Endothelial cell of umbilical vein (primary cell): Measurements from ENCODE around the gene SNRPF. TPM values are rescaled to one million over a fixed set of nuclear protein-coding genes. Genes with fewer than 3 reads are reported as not detected.

Experiments
- BruUV-seq: library from RNA; stranded (reverse); fragments of 400-500 nt; replicated peaks from 2 replicates; lab custom pipeline; 2021; lab: Mats Ljungman, UMichigan
- CTCF ChIA-PET: fragments of 300-600, 350-600 bp; sonication (Branson Sonifier 250); formaldehyde crosslinking; loops from one replicate; lab custom pipeline; 2021; ENCODE audit warnings: antibody characterized with exemption, inconsistent platforms; lab: Charles Lee
- POLR2A ChIA-PET: fragments of 300-600, 350-600 bp; sonication (Branson Sonifier 250); formaldehyde crosslinking; loops from one replicate; lab custom pipeline; 2021; ENCODE audit warnings: antibody characterized with exemption, inconsistent platforms; lab: Charles Lee
- DNase-seq: peaks from one replicate; pipeline ENCODE4 v3.0.0-alpha.2; 2011; ENCODE audit warnings: low read depth, low spot score
- FAIRE-seq: peaks from 2 replicates; lab custom pipeline; 2011; peaks lifted over from hg19 to GRCh38; lab: Jason Lieb, UNC
- H2AFZ ChIP-seq: 2 replicates; pipeline ENCODE4 v1.6.0; 2012; ENCODE audit warnings: low read depth, low read length, control low read depth, inconsistent platforms
- H3K27ac ChIP-seq: 2 replicates; pipeline ENCODE4 v1.5.1; 2011; ENCODE audit warnings: low read depth, mild to moderate bottlenecking, control low read depth, low read length, moderate library complexity; ENCODE audit not compliant: insufficient read depth
- H3K27me3 ChIP-seq, 2 experiments: 2 replicates each; pipeline versions ENCODE4 v1.6.0 to v1.6.1; 2011; ENCODE audit warnings: low read length in 2 of 2, mixed read lengths in 1 of 2; ENCODE audit not compliant: control insufficient read depth in 2 of 2, insufficient read depth in 2 of 2
- H3K36me3 ChIP-seq, 2 experiments: 2 replicates in 1 of 2; 3 replicates in 1 of 2; pipeline ENCODE4 v1.5.1; 2011; ENCODE audit warnings: low read length in 2 of 2, mild to moderate bottlenecking in 1 of 2, moderate library complexity in 1 of 2; ENCODE audit not compliant: control insufficient read depth in 2 of 2, insufficient read depth in 2 of 2; ENCODE audit errors: extremely low read depth in 1 of 2
- H3K4me1 ChIP-seq: 3 replicates; pipeline ENCODE4 v1.5.1; 2011; ENCODE audit warnings: mild to moderate bottlenecking, low read length; ENCODE audit not compliant: control insufficient read depth, insufficient read depth; ENCODE audit errors: extremely low read depth
- H3K4me2 ChIP-seq: 2 replicates; pipeline ENCODE4 v1.6.1; 2011; ENCODE audit warnings: low read length, control low read depth, mixed read lengths; ENCODE audit not compliant: insufficient read depth
- H3K4me3 ChIP-seq, 3 experiments: fragments of 200-600 bp in 1 of 3; sonication (generic), shearing (Covaris generic) in 1 of 3; replicated peaks in 1 of 3; 2 replicates each; pipeline ENCODE4 v1.5.1; 2011 to 2016; ENCODE audit warnings: control low read depth in 3 of 3, low read length in 3 of 3, mild to moderate bottlenecking in 2 of 3, inconsistent platforms in 1 of 3, low read depth in 1 of 3, moderate library complexity in 1 of 3; ENCODE audit not compliant: insufficient read depth in 1 of 3
- H3K79me2 ChIP-seq: 2 replicates; pipeline ENCODE4 v1.6.0; 2012; ENCODE audit warnings: low read length, inconsistent platforms; ENCODE audit not compliant: control insufficient read depth, insufficient read depth
- H3K9ac ChIP-seq: replicated peaks from 2 replicates; pipeline ENCODE3; 2011; ENCODE audit warnings: low read length, control low read depth; ENCODE audit not compliant: insufficient read depth; ENCODE audit errors: extremely low read depth
- H3K9me1 ChIP-seq: replicated peaks from 3 replicates; pipeline ENCODE4 v1.6.0; 2011; ENCODE audit warnings: mild to moderate bottlenecking, low read length; ENCODE audit not compliant: control insufficient read depth, insufficient read depth; ENCODE audit errors: extremely low read depth
- H3K9me3 ChIP-seq: replicated peaks from 2 replicates; pipeline ENCODE4 v1.5.1; 2012; ENCODE audit warnings: low read length, inconsistent platforms; ENCODE audit not compliant: control insufficient read depth, insufficient read depth
- H4K20me1 ChIP-seq: replicated peaks from 2 replicates; pipeline ENCODE3; 2011; ENCODE audit warnings: mild to moderate bottlenecking, low read length; ENCODE audit not compliant: control insufficient read depth, insufficient read depth; ENCODE audit errors: extremely low read depth
- CTCF ChIP-seq, 2 donors: IDR thresholded peaks; 1 replicate in 1 of 2; 2 replicates in 1 of 2; pipeline ENCODE4 v1.5.1; 2011; ENCODE audit warnings: low read length in 2 of 2, mild to moderate bottlenecking in 2 of 2, moderate library complexity in 2 of 2, control low read depth in 1 of 2, inconsistent platforms in 1 of 2, low read depth in 1 of 2; ENCODE audit not compliant: insufficient read depth in 1 of 2; ENCODE audit errors: extremely low read depth in 1 of 2
- EZH2 ChIP-seq: IDR thresholded peaks from 2 replicates; pipeline ENCODE4 v1.6.1; 2012; ENCODE audit warnings: borderline replicate concordance, low read depth, mild to moderate bottlenecking, moderate library complexity, low read length, inconsistent platforms; ENCODE audit not compliant: severe bottlenecking
- FOS ChIP-seq: IDR thresholded peaks from 2 replicates; pipeline ENCODE4 v1.6.1; 2011; ENCODE audit warnings: mild to moderate bottlenecking, low read length, moderate library complexity, borderline replicate concordance; ENCODE audit not compliant: insufficient read depth
- GATA2 ChIP-seq: IDR thresholded peaks from 2 replicates; pipeline ENCODE4 v1.7.0; 2011; ENCODE audit warnings: low read depth, mild to moderate bottlenecking, moderate library complexity, mixed read lengths, low read length; ENCODE audit not compliant: insufficient read length, insufficient read depth
- JUN ChIP-seq: IDR thresholded peaks from 2 replicates; pipeline ENCODE4 v1.6.1; 2011; ENCODE audit warnings: borderline replicate concordance, low read depth; ENCODE audit not compliant: insufficient read length, insufficient read depth
- MAX ChIP-seq: IDR thresholded peaks from 2 replicates; pipeline ENCODE4 v1.6.1; 2011; ENCODE audit not compliant: insufficient read depth, insufficient read length
- MYC ChIP-seq: IDR thresholded peaks from one replicate; pipeline ENCODE4 v1.6.1; 2011; ENCODE audit warnings: mild to moderate bottlenecking, low read depth, low read length
- POLR2A ChIP-seq: IDR thresholded peaks from 2 replicates; pipeline ENCODE4 v1.6.1; 2012; ENCODE audit warnings: low read depth, mild to moderate bottlenecking, control low read depth, low read length
- POLR2AphosphoS5 ChIP-seq: IDR thresholded peaks from 2 replicates; pipeline ENCODE4 v1.6.1; 2012; ENCODE audit warnings: low read depth, mild to moderate bottlenecking, control low read depth, low read length, moderate library complexity; ENCODE audit not compliant: insufficient read depth
- dilution Hi-C: fragments of 300-500 bp; cut with MboI; formaldehyde crosslinking; loops from one replicate; pipeline ENCODE4 v1.15.0; 2019; ENCODE audit warnings: low sequenced_read_pairs; ENCODE audit not compliant: extremely low pct_ligation_motif_present
- intact Hi-C: fragments of 100-400 bp; cut with micrococcal nuclease; formaldehyde crosslinking; loops from one replicate; pipeline ENCODE4 v1.10.0; 2022
- polyA plus RNA-seq, 4 experiments: library from polyadenylated mRNA; depleted of rRNA in 3 of 4; stranded (reverse) in 3 of 4; unstranded in 1 of 4; fragments of >200 nt; gene quantifications; 2 replicates each; pipeline versions ENCODE4 v1.2.1 to v1.2.3, GENCODE V29; 2011 to 2012; ENCODE audit warnings: missing spikeins in 1 of 4
- total RNA-seq: library from RNA; stranded (reverse); gene quantifications from 2 replicates; pipeline ENCODE4 v1.2.3, GENCODE V29; 2021

SNRPF gene
- total and polyA plus RNA-seq, 2 donors (not counting 3 experiments of a cell fraction or from before 2014, with no cell fraction given), result 17.1 to 36.6 TPM

- intact Hi-C loops, result no loop called here
- DNase-seq, result no peak
- Histone ChIP-seq H3K27me3 (no peaks in the 10 kb centered on the region), H3K4me2 (no peak overlapping the region), H3K27ac (no peak overlapping the region), H4K20me1 (no peaks in the 10 kb centered on the region), H3K4me3 (no peak overlapping the region), H3K9me3 (no peaks in the 10 kb centered on the region), H3K9ac (no peak overlapping the region), H3K4me1 (peaks cover 6% of the 10 kb centered on the region), H2AFZ (no peak overlapping the region), H3K36me3 (no peaks in the 10 kb centered on the region), H3K79me2 (no peaks in the 10 kb centered on the region), H3K9me1 (no peaks in the 10 kb centered on the region)
- POLR2A ChIA-PET, result interaction anchor here (0.5 kb wide), 1 partner anchor 555 kb away, joined by 3 read pairs; no protein-coding TSS in a partner anchor
- dilution Hi-C loops, result no loop called here
- FAIRE-seq, result no peak
- TF ChIP-seq FOS (no peak), MYC (no peak), POLR2AphosphoS5 (no peak), GATA2 (no peak), EZH2 (no peak), JUN (no peak), MAX (no peak), POLR2A (no peak), CTCF (IDR thresholded peaks at IDR 0.05; ENCODE audit: extremely low read depth in 1 of 2, insufficient read depth in 1 of 2, low read depth in 1 of 2, low read length in 2 of 2) (no peak)
- CTCF ChIA-PET, result no interaction called here
- BruUV-seq, result no TSS peak
Measured at GRCh38 chr12:95882080-95882479, 23.3 kb downstream of the SNRPF start.
